Esophagus muscularis mucosa (tissue), 4 donors: Measurements from ENCODE around the gene TMEM269.

Experiments used
- EP300 ChIP-seq: sonication (generic); formaldehyde crosslinking; IDR thresholded peaks from one replicate; pipeline ENCODE4 v1.6.1; 2017; ENCODE audit warnings: antibody characterized with exemption
- POLR2A ChIP-seq: fragments of 450-650 bp; IDR thresholded peaks from one replicate; pipeline ENCODE4 v1.6.1; 2017; ENCODE audit warnings: antibody characterized with exemption, moderate library complexity, mild to moderate bottlenecking, low read depth
- POLR2AphosphoS5 ChIP-seq, 2 donors: sonication (generic); formaldehyde crosslinking; IDR thresholded peaks; one replicate each; pipeline ENCODE4 v1.6.1; 2017; ENCODE audit warnings: antibody characterized with exemption in 2 of 2
- TF ChIP-seq, protein P1 (sequence below), 3 experiments: fragments of 200-600 bp in 2 of 3; fragments of 450-650 bp in 1 of 3; sonication (generic) in 2 of 3; IDR thresholded peaks; one replicate each; pipeline ENCODE4 v1.5.1; 2017 to 2019; ENCODE audit warnings: antibody characterized with exemption in 3 of 3, mild to moderate bottlenecking in 2 of 3, moderate library complexity in 1 of 3

DNA sequence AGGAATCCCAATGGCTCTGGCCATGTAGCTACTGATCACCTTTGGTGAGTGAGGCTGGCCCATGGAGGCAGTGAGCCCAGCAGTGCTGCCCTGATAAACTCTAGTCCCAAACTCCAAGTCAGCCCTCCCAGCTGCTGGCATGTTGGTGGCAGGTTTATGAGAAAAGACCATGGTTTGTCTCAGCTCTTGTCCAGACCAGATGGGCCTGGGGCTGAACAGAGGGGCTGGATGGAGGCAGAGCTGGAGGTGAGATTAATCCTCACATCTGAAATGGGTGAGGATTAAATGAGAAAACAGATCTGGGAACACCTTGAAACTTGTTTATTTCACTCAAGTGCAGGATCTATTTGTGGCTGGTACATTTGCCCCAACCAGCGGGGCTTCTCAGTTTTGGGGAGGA, 3.2 kb downstream of the TMEM269 start:
- TF ChIP-seq EP300 (no peak), POLR2A (no peak), POLR2AphosphoS5 (IDR thresholded peaks at IDR 0.05) (no peak)
- TF ChIP-seq, protein P1, sequence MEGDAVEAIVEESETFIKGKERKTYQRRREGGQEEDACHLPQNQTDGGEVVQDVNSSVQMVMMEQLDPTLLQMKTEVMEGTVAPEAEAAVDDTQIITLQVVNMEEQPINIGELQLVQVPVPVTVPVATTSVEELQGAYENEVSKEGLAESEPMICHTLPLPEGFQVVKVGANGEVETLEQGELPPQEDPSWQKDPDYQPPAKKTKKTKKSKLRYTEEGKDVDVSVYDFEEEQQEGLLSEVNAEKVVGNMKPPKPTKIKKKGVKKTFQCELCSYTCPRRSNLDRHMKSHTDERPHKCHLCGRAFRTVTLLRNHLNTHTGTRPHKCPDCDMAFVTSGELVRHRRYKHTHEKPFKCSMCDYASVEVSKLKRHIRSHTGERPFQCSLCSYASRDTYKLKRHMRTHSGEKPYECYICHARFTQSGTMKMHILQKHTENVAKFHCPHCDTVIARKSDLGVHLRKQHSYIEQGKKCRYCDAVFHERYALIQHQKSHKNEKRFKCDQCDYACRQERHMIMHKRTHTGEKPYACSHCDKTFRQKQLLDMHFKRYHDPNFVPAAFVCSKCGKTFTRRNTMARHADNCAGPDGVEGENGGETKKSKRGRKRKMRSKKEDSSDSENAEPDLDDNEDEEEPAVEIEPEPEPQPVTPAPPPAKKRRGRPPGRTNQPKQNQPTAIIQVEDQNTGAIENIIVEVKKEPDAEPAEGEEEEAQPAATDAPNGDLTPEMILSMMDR (IDR thresholded peaks at IDR 0.05), result no peak
